DOHH2 (cell line): Measurements from ENCODE around the gene XRN2.

Experiments
- EZH2phosphoT487 ChIP-seq: fragments of 200-600 bp; sonication (generic); IDR thresholded peaks from 2 replicates; pipeline ENCODE4 v1.6.1; 2017; ENCODE audit warnings: borderline replicate concordance, mild to moderate bottlenecking, antibody characterized with exemption, low read length, moderate library complexity, mixed read lengths
- TF ChIP-seq, protein P1 (sequence below): fragments of 200-600 bp; sonication (generic); IDR thresholded peaks from one replicate; pipeline ENCODE4 v1.5.1; 2014; ENCODE audit warnings: antibody characterized with exemption, mild to moderate bottlenecking, low read depth, low read length; ENCODE audit not compliant: poor library complexity, severe bottlenecking

DNA sequence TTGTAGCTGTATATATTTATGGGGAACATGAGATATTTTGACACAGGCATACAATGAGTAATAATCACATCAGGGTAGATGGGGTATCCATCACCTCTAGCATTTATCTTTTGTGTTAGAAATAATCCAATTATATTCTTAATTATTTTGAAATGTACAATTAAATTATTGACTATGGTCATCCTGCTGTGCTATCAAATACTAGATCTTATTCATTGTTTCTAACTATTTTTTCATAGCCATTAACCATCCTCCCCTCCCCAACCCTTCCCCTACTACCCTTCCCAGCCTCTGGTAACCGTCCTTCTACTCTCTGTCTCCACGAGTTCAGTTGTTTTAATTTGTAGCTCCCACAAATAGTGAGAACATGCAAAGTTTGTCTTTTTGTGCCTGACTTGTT, 65.7 kb downstream of the XRN2 start:
- TF ChIP-seq, protein P1, sequence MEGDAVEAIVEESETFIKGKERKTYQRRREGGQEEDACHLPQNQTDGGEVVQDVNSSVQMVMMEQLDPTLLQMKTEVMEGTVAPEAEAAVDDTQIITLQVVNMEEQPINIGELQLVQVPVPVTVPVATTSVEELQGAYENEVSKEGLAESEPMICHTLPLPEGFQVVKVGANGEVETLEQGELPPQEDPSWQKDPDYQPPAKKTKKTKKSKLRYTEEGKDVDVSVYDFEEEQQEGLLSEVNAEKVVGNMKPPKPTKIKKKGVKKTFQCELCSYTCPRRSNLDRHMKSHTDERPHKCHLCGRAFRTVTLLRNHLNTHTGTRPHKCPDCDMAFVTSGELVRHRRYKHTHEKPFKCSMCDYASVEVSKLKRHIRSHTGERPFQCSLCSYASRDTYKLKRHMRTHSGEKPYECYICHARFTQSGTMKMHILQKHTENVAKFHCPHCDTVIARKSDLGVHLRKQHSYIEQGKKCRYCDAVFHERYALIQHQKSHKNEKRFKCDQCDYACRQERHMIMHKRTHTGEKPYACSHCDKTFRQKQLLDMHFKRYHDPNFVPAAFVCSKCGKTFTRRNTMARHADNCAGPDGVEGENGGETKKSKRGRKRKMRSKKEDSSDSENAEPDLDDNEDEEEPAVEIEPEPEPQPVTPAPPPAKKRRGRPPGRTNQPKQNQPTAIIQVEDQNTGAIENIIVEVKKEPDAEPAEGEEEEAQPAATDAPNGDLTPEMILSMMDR, result no peak
- TF ChIP-seq EZH2phosphoT487, result no peak
